Posterior vena cava (tissue), 2 donors: Measurements from ENCODE around the gene IZUMO2. TPM values are rescaled to one million over a fixed set of nuclear protein-coding genes. Genes with fewer than 3 reads are reported as not detected.

Source experiments
- DNase-seq: peaks from one replicate; pipeline ENCODE4 v3.0.0-alpha.2; 2020; ENCODE audit warnings: low spot score
- intact Hi-C, 2 donors: fragments of 100-400 bp; cut with DNase I; formaldehyde crosslinking; loops; one replicate each; pipeline versions ENCODE4 v1.14.1 to v1.14.2; 2022 to 2023
- long read RNA-seq, 2 donors: library from polyadenylated mRNA; unstranded; transcript quantifications; one replicate each; pipeline ENCODE4 v2.0.0, GENCODE V29; 2020 to 2021
- total RNA-seq, 2 donors: library from RNA; stranded (reverse); fragmentation: NEBNext Ultra II Directional; extraction: Animal tissue kit (Norgen Biotek cat#: 25700); gene quantifications; one replicate each; pipeline ENCODE4 v1.2.1, GENCODE V29; 2021
- donor health status: DM: yes; HTN: yes; CAD: no.
- donor health status: DM: yes; HTN: yes; CAD: no.

IZUMO2 gene
- total RNA-seq = not detected
- long read RNA-seq, donor 1 = 0 reads
- long read RNA-seq, donor 2 = 0 reads

DNA sequence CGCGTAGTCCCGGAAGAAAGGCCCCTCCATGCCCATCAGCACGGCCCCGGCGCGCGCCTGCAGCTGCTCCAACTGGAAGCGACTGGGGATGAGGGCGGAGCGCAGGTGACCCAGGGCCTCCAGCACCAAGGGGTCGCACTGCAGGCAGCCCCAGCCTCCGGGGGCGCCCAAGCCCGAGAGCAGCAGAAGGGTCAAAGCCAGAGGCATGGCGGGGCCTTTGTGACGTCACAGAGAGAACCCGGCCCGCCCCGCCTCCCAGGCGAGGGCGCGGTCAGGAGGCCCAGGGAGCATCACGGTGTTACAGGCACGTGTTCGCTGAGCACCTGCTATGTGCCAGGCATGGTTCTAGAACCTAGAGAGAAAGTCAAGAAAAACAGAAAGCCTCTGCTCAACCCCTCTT is at the start of gene IZUMO2:
Gene IZUMO2 (minus strand): TSS at position 294 of the 400 bp plus-strand sequence. CDS start 87 bp downstream, at position 207.
- DNase-seq = no peak
- intact Hi-C loops = no loop called here

DNA sequence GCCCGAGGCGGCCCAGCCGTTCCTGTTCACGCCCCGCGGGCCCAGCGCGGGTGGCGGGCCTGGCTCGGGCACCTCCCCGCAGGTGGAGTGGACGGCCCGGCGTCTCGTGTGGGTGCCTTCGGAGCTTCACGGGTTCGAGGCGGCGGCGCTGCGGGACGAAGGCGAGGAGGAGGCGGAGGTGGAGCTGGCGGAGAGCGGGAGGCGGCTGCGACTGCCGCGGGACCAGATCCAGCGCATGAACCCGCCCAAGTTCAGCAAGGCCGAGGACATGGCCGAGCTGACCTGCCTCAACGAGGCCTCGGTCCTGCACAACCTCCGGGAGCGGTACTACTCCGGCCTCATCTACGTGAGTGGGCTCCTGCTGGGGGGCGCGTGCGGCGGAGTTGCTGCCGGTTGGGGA is 47.3 kb upstream of the IZUMO2 start:
- no peak for DNase-seq
- intact Hi-C loops = no loop called here

GRCh38 chr19:50209131-50209530 is 46.0 kb upstream of the IZUMO2 start:
- DNase-seq = no peak
- intact Hi-C loops = no loop called here

DNA sequence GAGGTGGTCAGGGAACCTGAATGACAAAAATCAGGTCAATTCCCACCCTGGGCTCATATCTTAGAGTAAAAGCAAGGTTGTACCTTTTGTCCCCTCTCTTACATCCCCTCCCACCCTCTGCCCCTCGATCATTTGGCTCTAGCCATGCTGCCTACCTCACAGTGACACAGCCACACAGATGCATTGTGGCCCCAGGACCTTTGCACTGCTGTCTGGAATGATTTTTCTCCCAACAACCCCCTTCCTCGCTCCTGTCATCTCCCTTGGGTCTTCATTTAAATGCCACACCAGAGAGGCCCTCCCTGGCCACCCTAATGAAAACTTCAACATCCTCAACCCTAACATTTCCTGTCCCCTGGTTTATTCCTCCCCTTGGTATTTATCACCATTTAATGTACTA is 44.6 kb upstream of the IZUMO2 start:
- no peak for DNase-seq
- intact Hi-C loops = no loop called here

DNA sequence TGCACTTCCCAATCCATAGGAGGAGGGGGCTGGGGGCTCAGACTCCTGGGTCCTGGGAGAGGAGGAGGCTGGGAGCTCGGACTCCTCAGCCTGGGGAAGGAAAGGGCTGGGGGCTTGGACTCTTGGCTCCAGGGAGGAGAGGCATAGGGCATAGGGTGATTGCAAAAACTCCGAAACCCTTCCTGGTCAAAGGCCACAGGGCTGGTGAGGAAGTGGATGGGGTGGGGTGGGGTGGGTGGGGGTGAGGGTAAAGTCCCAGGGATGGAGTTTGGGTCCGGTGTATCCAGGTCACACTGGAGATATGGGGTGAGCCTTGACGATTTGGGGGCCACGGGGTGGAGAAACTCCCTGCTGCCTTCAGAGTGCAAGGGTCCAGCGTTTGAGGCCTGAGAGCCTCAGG is 43.1 kb upstream of the IZUMO2 start:
- intact Hi-C loops = no loop called here
- DNase-seq = no peak

- intact Hi-C loops = no loop called here
- no peak for DNase-seq
These were observed 42.6 kb upstream of the IZUMO2 start for GRCh38 chr19:50205681-50206138.

DNA sequence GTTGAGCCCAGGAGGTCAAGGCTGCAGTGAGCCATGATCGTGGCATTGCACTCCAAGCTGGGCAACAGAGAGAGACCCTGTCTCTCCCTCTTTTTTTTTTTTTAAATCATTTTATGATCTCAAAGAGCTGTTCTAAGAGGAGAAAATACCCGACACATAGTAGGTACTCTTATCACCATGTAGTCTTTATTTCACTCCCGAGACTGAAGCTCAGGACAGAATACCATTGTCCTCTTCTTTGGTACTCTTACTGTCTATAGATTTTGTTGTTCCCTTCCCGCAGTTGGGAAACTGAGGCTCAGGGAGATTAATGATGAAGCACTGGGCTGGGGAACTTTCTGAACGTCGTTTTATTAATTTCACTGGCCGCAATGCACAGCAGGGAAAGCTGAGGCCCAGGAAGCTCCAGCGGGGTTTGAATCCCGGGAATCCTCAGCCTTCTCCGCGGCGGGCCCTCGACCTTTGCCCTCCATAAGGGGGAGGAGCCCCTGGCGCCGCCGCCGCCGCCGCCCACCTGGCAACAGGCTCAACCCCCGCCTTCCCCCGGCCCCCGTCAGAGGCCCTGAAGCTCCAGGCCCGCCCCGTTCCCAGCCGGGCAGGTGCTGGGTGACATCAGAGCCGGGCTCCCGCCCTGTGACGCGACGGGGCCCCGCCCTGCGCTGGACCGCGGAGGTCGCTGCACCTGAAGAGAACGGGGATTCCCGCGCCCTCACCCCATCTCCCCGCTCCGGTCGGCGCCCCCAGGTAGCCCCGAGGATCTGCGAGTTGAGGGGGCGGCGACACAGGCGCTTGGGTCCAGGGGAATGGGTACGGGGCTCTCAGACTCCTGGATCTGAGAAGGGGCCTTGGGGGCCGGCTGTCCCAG is 42.0 kb upstream of the IZUMO2 start:
- intact Hi-C loops = no loop called here
- no peak for DNase-seq

DNA sequence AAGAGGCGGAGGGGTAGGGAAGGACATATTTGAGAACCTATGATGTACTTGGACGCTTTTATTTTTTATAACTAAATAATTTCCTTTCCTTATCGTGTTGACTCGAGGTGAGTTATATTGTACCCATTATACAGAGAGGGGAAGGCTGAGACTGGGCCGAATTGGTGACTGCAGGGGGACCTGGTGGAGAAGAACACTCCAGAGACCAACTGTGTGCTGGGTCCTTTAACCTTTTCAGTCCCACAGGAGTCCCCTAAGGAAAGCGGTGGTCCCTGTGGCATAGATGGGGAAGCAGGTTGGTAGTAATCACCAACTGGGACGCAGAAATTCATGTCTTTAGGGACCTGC is 41.0 kb upstream of the IZUMO2 start:
- intact Hi-C loops = no loop called here
- DNase-seq = no peak

DNA sequence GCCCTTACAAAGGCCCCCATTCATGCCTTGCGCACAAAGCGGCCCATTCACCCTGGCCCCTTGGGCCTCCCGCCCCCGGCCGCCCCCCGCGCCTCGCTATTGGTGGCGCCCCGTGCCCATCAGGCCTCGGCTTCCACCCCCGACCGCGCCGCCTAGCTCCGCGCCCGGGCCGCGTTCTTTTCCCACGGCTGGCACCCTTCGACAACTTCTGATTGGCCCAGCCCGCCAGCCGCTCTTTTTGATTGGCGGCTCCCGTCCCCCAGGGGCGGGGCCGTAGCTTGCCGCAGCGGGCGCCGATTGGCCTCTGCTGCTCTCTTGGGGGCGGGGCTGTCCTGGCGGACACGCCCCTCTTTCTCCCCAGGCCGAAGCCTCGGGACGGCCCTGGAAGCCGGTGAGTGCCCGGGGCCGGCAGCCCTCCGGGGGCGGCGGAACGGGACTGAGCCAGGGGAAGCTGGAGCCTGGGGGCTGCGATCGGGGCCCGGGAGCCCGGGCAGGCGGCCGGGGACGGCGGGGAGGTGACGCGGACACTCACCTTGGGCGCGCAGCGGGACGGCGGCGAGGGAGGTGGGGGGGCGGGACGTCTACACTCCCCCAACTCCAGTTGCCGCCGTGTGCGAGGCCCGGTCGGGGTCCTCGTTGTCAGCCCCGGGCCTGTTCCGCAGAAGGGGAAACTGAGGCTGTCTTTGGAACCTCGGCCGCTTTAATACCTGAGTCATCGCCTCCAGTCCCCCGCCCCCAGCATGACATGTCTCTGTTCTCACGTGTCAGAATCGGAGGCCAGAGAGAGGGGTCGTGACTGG is 40.4 kb upstream of the IZUMO2 start, which contains the start of gene MYH14:
Gene MYH14 (plus strand): TSS at position 342 of the 800 bp plus-strand sequence. CDS start 6,744 bp downstream, outside the sequence.
- no peak for DNase-seq
- intact Hi-C loops = no loop called here

DNA sequence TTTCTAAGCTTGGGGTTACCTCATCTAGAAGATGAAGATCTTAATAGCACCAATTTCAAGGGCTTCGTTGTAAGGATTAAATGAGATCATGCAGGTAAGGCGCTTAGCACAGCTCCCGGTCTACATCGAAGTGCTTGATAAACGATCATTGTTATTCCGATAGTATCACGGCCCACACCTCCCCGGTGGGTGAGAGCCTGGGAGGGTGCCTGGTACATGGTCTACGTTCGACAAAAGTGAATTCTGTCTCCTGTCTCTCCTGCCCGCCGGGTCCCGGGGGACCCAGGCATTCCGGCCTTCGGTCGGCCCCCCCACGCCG is 39.8 kb upstream of the IZUMO2 start:
- intact Hi-C loops = no loop called here
- DNase-seq = no peak

DNA sequence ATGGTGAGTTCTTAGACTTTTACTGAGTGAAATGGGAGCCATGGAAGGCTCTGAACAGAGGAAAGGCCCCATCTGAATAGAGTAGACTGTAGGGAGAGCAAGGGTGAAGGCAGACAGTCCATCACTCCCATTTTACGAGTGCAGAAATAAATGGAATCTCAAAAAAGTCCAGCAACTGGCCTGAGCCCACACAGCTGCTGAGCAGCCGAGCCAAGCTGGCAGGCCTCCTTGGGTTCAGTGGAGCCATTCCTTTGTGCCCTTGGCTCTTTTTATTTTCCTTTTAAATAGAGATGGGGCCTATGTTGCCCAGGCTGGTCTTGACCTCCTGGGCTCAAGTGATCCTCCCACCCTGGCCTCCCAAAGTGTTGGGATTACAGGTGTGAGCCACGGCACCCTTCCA is 39.3 kb upstream of the IZUMO2 start:
- intact Hi-C loops = no loop called here
- no peak for DNase-seq

GRCh38 chr19:50199259-50199555 is 36.1 kb upstream of the IZUMO2 start:
- no peak for DNase-seq
- intact Hi-C loops = no loop called here

- no peak for DNase-seq
- intact Hi-C loops = no loop called here
These were observed 35.6 kb upstream of the IZUMO2 start for GRCh38 chr19:50198431-50199258.

DNA sequence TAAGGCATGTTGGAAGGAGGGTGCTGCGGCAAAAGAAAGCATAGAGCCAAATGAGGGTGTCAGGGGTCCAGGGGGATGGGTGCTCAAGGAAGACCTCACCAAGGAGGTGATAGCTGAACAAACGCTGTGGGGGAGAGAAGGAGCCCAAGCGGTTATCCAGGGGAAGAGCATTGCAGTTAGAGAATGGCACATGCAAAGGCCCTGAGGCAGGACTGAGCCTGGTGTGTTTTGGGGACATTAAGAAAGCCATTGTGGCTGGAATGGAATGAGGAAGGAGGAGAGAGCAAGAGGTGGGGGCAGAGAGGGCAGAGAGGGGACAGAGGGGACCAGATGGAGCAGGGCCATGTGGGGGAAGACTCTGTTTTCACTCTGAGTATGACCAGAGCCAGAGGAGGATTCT is 34.3 kb upstream of the IZUMO2 start:
- DNase-seq = no peak
- intact Hi-C loops = no loop called here

DNA sequence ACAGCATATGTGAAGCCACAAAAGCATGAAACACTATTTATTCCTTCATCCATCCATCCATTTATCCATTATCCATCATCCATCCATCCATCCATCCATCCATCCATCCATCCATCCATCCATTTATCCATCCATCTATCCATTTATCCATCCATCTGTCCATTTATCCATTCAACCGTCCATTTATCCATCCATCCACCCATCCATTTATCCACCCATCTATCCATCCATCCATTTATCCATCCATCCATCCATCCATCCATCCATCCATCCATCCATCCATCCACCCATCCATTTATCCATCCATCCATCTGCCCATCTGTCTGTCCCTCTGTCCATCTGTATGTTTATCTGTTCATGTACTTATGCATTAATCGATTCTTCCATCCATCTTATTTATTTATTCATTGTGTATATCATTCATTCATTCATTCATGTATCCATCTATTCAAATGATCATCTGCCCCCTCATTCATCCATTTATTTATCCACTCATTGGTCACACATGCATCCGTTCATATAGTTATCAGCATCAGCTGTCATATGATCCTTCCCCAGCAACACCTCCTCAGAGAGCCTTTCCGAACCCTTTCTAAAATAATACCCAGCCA is 33.3 kb upstream of the IZUMO2 start:
- no peak for DNase-seq
- intact Hi-C loops = no loop called here

- DNase-seq = no peak
- intact Hi-C loops = no loop called here
These were observed 32.1 kb upstream of the IZUMO2 start for GRCh38 chr19:50195224-50195623.

GRCh38 chr19:50192463-50193211 is 29.6 kb upstream of the IZUMO2 start:
- no peak for DNase-seq
- intact Hi-C loops = no loop called here

- intact Hi-C loops = no loop called here
These were observed 28.1 kb upstream of the IZUMO2 start for GRCh38 chr19:50191216-50191615.

GRCh38 chr19:50190439-50190891 is 27.4 kb upstream of the IZUMO2 start:
- intact Hi-C loops = no loop called here
- no peak for DNase-seq

More at GRCh38 chr19:50191216-50191615, 28.1 kb upstream of the IZUMO2 start:
- no peak for DNase-seq
